Activated CD8-positive, alpha-beta memory T cell treated with anti-CD3 and anti-CD28 coated beads, Interleukin-2, amount 50 U/mL, for 4 hours (primary cell): ENCODE results near the gene ATRN.

Experiments used
- DNase-seq: peaks from one replicate; pipeline ENCODE4 v3.0.0-alpha.2; 2020

The ATRN gene

GRCh38 chr20:3660262-3661059, 189.6 kb downstream of the ATRN start:
- DNase-seq, result no peak

GRCh38 chr20:3661060-3661813, 190.4 kb downstream of the ATRN start:
- no peak for DNase-seq

GRCh38 chr20:3661814-3662665, 191.2 kb downstream of the ATRN start:
- no peak for DNase-seq

DNA sequence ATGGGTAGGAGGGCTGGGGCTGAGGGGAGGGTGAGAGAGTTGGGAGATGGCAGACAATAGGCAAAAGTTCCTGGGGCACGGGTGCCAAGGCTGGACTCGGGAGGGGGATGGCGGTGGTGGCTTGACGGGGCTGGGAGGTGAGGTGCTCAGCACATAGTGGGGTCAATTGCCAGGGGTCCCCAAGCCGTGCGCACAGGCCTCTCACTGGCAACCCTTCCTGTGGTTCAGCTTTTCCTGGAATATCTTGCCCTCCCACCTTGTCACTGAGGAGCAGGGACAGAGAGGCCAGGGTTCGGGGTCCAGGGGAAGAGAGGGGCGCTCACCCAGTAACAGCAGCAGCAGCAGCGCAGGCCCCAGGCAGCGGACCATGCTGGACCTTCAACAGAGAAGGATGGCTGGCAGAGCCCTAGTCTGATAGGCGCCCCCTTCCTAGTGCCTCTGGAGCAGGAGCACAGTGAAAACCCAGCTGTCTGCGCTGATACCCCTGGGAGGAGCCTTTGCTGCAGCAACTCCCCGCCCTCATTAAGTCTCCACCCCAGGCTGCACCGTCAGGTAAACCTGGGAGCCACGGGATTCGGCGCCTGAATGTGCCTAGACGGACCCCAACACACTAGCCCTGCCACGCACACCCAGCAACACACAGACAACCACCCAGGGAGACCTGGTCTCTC, 192.3 kb downstream of the ATRN start, which contains the start of gene GFRA4:
Gene GFRA4, minus strand, starts transcription at position 369 of the 671 bp plus-strand sequence. Its CDS starts 0 bp downstream, at position 369.
- no peak for DNase-seq

DNA sequence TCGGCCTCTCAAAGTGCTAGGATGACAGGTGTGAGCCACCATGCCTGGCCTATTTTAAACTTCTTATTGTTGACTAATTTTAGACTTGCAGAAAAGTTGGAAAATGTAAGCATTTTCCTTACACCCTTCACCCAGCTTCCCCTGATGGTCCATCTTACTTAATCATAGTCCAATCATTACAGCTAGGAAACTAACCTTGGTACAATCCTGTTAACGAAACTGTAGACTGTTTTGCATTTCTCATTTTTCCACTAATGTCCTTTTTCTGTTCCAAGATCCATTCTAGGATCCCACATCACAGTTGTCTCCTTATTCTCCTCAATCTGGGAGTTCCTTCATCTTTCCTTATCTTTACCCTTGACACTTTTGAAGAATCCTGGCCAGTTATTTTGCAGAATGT, 193.0 kb downstream of the ATRN start:
- DNase-seq, result no peak

GRCh38 chr20:3667434-3668037, 196.7 kb downstream of the ATRN start:
- no peak for DNase-seq

GRCh38 chr20:3669710-3670367, 199.0 kb downstream of the ATRN start:
- no peak for DNase-seq

GRCh38 chr20:3670511-3670910, 199.7 kb downstream of the ATRN start:
- DNase-seq, result no peak

- no peak for DNase-seq
Observed at GRCh38 chr20:3670945-3671344, 200.1 kb downstream of the ATRN start.

DNA sequence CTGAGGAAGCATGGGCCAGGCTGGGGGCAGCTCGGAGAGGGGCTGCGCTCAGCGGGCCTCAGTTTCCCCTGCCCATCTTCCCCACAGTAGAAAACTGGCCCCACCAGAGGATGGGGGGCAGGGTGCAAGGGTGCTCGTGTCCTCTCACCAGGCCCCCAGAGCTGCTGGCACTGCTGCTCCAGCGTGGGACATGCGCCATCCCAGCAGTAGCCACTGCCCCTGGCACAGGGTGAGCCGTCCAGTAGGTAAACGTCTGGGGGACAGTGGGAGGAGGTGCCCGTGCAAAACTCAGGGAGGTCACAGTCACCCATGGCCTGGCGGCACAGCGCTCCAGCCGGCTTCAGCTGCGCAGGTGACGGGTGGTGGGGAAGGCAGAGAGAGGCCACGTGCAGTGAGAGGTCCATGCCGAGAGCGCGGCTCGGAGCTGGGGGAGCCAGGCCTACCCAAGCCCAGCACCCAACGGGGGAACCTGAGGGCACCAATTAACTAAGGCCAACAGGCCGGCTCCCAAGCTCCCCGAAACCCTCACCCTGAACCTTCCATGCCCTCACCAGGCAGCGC, 201.2 kb downstream of the ATRN start:
- no peak for DNase-seq

DNA sequence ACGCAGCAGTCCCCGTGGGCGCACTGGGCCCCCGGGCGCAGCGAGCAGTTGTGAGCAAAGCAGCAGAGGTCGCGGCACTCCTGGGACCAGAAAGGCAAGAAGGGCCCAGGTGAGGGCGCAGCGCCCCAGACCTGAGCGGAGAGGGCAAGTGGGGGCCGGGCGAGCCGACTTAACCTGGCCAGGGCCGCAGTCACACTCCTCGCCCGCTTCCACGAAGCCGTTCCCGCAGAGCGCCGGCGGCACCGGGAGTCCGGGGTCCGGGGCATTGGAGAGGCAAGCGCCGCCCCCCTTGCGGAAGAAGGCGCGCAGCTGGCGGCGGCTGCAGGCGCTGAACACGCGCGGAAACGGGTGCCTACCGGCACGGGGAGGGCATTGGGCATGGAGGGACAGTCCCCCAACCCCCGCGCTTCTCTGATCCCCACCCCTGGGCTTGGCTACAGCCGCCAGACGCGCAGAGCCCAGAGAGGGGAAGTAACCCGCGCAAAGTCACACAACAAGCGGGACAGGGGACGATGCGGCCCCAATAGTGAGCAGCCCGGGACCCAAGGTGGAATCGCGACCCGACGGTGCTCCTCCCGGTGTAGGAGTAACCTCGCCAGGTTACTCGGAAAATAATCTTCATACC, 201.8 kb downstream of the ATRN start:
- no peak for DNase-seq

GRCh38 chr20:3673221-3674070, 202.6 kb downstream of the ATRN start:
- no peak for DNase-seq

DNA sequence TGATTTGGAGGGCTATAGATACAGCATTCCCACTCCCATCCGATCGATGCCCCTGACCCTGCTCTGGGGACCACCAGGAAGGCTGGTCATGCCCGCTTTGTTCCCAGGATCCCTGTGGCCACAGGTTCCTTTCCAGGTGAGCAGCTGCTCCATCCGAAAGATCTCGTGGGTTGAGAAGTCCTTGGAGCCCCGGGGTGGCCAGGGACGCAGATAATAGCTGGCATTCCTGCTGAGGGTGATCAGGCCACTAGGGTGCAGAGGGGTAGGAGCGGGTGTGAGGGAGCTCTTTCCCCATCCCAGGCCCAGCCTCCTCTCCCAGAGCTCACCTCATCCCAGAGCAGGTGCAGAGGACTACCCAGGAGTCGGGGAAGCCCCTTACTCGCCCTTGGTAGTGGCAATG, 203.6 kb downstream of the ATRN start:
- DNase-seq, result no peak

GRCh38 chr20:3674995-3675900, 204.4 kb downstream of the ATRN start:
- no peak for DNase-seq

DNA sequence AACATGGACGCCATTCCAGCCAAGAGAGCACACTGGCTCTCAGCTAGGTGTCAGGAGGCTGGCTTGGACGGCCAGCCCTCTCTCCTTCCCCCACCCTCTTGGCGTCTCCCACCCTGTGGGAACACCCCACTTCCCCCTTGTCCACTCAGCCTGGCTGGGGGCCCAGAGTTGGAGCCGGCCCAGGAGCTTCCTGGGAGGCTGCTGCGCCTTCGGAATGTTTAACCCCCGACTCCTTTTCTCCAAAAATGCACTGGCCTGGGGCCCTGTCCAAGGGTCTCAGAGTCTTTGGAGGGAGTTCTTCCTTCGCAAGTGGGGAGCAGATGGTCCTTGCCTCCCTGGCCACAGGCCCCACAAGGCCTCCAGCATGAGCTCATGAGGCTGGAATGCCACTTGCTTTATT, 206.9 kb downstream of the ATRN start:
- DNase-seq, result no peak

DNA sequence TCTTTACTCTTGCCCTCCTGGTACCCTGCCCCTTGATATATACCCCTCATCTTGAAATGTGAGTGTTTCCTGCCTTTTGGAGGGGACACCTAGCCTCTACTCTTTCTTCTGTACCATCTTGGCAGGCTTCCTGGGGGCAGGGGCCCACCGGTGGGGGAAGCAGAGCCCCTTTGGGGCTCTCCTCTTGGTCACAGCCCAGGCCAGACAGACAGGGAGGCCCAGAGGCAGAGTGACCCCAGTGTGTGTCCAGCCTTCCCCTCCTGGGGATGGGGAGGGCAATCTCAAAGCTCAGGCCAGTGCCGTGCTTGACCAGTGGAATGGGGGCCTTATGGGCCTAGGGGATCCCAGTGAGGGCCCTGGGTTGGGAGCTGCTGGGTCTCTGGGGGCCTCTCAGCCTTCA, 207.4 kb downstream of the ATRN start:
- DNase-seq, result no peak

DNA sequence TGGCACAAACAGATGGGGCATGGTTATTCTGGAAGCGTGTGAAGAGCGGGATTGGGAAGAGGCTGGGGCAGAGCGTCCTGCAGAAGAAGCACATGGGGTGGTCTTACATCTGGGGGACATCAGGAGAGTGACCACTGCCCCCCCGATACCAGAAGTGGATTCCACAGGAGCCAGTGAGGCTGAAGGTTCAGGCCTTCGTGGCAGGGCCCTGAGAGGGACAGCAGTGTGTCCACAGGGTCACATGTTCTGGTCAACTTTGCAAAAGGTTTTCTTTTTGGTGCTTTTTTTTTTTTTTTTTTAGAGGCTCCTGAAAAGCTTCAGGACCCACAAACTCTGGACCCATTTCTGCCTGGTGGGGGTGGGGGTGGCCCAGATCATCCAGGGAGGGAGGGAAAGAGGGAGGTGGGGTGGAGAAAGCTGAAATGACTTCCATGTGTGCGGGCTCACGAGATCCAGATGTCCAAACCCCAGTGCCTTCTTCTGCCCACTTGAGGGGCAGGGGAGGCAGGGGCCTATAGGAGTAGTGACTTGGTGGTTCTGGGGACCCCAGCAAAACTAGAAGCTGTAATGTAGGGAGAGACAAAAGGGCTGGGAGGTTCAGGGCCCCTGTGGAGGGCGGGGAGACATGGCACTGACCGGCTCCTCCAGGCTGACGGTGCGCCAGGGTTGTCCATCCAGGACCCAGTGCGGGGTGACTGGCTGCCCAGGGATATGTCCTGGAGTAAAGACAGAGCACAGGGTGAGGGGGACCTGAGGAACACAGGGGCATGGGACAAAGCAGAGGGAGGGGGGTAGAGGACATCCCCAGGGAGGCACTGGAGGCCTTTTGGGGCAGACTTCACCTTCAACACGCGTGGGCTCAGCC, 208.3 kb downstream of the ATRN start:
- no peak for DNase-seq
